ENCODE results near the gene RFNG. TPM values are rescaled to one million over a fixed set of nuclear protein-coding genes. Genes with fewer than 3 reads are reported as not detected.

RFNG gene
- total and polyA plus RNA-seq, 2 of the 13 experiments (the other 11 are each of a cell fraction or from before 2014, with no cell fraction given): 61.4 to 64.0 TPM

DNA sequence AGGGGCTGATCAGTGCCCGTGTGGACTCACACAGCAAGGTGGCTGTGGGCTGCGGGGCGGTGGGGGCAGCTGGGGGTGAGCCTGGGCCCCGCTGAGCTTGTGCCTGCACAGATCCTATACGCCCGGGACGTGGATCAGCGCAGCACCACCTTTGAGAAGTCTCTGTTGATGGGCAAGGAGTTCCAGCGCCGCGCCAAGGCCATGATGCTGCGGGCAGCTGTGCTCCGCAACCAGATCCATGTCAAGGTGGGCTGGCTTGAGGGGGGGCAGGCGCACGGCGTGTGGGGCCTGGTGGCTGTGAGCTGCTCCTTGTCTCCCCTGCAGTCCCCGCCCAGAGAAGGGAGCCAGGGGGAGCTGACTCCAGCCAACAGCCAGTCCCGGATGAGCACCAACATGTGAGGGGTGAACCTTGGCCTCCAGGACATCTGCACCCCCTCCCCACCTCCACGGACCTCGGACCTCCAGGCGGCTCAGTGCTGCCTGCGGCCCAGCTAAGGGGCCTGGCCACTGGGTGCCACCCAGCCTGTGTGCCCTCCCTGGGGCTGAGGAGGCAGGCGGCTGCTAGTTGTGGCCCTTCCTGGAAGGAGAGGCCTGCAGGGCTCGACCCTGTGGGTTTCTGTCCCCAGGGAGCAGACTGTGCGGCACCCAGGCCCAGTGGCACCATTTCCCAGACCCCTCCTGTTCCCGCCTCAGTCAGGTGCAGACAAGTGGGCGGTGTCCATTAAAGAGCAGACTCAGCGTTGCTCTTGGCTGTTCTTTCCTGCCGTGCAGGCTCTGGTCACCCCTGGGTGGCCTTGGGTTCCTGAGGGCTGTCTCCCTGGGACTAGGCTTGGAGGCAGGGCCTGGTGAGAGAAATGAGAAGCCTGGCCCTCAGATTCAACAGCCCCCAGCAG, 5.4 kb upstream of the RFNG start (continued):
- TF ChIP-seq ATF7 (IDR thresholded peaks at IDR 0.05) (no peak), ATF7 (CRISPR knock-in tag; IDR thresholded peaks at IDR 0.05) (no peak), SP4 (CRISPR knock-in tag; IDR thresholded peaks at IDR 0.05) (peak; percentile 68), ZNF572 (CRISPR knock-in tag; IDR thresholded peaks at IDR 0.05) (peak; percentile 95; the same call in 1 of the 2 replicates), HHEX (CRISPR knock-in tag; IDR thresholded peaks at IDR 0.05) (no peak), MIER3 (CRISPR knock-in tag; IDR thresholded peaks at IDR 0.05; ENCODE audit: borderline replicate concordance) (no peak), YEATS4 (CRISPR knock-in tag; IDR thresholded peaks at IDR 0.05; ENCODE audit: borderline replicate concordance) (peak; percentile 65; the same call in 1 of the 2 replicates), POLR2AphosphoS2 (IDR thresholded peaks at IDR 0.05; ENCODE audit: low read depth, low read length) (no peak), ZNF510 (CRISPR knock-in tag; IDR thresholded peaks at IDR 0.05; ENCODE audit: low read depth) (no peak), ZNF83 (CRISPR knock-in tag; IDR thresholded peaks at IDR 0.05; ENCODE audit: borderline replicate concordance) (peak; percentile 63; the same call in 1 of the 2 replicates), KLF15 (CRISPR knock-in tag; IDR thresholded peaks at IDR 0.05; ENCODE audit: borderline replicate concordance) (0 out of 2 replicates have a peak, but pooled peaks have one; percentile 7), ZNF558 (CRISPR knock-in tag; IDR thresholded peaks at IDR 0.05; ENCODE audit: borderline replicate concordance) (peak; percentile 70), POGZ (CRISPR knock-in tag; IDR thresholded peaks at IDR 0.05) (peak; percentile 40; the same call in 1 of the 2 replicates), RFXAP (CRISPR knock-in tag; IDR thresholded peaks at IDR 0.05; ENCODE audit: borderline replicate concordance) (0 out of 2 replicates have a peak, but pooled peaks have one; percentile 47), ZNF543 (CRISPR knock-in tag; IDR thresholded peaks at IDR 0.05) (peak; percentile 91), ZNF24 (IDR thresholded peaks at IDR 0.05) (no peak), NFIC (IDR thresholded peaks at IDR 0.05; ENCODE audit: low read length) (no peak), CAMTA2 (CRISPR knock-in tag; IDR thresholded peaks at IDR 0.05; ENCODE audit: borderline replicate concordance) (no peak)
- TF ChIP-seq, protein P1, sequence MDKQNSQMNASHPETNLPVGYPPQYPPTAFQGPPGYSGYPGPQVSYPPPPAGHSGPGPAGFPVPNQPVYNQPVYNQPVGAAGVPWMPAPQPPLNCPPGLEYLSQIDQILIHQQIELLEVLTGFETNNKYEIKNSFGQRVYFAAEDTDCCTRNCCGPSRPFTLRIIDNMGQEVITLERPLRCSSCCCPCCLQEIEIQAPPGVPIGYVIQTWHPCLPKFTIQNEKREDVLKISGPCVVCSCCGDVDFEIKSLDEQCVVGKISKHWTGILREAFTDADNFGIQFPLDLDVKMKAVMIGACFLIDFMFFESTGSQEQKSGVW (CRISPR knock-in tag; IDR thresholded peaks at IDR 0.05; ENCODE audit: borderline replicate concordance): no peak
- TF ChIP-seq, protein P2, sequence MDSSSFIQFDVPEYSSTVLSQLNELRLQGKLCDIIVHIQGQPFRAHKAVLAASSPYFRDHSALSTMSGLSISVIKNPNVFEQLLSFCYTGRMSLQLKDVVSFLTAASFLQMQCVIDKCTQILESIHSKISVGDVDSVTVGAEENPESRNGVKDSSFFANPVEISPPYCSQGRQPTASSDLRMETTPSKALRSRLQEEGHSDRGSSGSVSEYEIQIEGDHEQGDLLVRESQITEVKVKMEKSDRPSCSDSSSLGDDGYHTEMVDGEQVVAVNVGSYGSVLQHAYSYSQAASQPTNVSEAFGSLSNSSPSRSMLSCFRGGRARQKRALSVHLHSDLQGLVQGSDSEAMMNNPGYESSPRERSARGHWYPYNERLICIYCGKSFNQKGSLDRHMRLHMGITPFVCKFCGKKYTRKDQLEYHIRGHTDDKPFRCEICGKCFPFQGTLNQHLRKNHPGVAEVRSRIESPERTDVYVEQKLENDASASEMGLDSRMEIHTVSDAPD (CRISPR knock-in tag; IDR thresholded peaks at IDR 0.05): 0 out of 2 replicates have a peak, but pooled peaks have one; percentile 7
- TF ChIP-seq, protein P3, sequence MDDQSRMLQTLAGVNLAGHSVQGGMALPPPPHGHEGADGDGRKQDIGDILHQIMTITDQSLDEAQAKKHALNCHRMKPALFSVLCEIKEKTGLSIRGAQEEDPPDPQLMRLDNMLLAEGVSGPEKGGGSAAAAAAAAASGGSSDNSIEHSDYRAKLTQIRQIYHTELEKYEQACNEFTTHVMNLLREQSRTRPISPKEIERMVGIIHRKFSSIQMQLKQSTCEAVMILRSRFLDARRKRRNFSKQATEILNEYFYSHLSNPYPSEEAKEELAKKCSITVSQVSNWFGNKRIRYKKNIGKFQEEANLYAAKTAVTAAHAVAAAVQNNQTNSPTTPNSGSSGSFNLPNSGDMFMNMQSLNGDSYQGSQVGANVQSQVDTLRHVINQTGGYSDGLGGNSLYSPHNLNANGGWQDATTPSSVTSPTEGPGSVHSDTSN (CRISPR knock-in tag; IDR thresholded peaks at IDR 0.05; ENCODE audit: borderline replicate concordance): no peak
- TF ChIP-seq, protein P4, sequence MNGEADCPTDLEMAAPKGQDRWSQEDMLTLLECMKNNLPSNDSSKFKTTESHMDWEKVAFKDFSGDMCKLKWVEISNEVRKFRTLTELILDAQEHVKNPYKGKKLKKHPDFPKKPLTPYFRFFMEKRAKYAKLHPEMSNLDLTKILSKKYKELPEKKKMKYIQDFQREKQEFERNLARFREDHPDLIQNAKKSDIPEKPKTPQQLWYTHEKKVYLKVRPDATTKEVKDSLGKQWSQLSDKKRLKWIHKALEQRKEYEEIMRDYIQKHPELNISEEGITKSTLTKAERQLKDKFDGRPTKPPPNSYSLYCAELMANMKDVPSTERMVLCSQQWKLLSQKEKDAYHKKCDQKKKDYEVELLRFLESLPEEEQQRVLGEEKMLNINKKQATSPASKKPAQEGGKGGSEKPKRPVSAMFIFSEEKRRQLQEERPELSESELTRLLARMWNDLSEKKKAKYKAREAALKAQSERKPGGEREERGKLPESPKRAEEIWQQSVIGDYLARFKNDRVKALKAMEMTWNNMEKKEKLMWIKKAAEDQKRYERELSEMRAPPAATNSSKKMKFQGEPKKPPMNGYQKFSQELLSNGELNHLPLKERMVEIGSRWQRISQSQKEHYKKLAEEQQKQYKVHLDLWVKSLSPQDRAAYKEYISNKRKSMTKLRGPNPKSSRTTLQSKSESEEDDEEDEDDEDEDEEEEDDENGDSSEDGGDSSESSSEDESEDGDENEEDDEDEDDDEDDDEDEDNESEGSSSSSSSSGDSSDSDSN (CRISPR knock-in tag; IDR thresholded peaks at IDR 0.05): peak; percentile 96
